ENCODE results near the gene PRKG1. TPM values are rescaled to one million over a fixed set of nuclear protein-coding genes. Genes with fewer than 3 reads are reported as not detected.
"Not testable (repeated sequence)": the region's sequence is repeated elsewhere in the genome, so short reads cannot be mapped to it uniquely, and the experiment has no call there.

The PRKG1 gene
- total RNA-seq, 1 donor from 2014 or later: 0.17 TPM

DNA sequence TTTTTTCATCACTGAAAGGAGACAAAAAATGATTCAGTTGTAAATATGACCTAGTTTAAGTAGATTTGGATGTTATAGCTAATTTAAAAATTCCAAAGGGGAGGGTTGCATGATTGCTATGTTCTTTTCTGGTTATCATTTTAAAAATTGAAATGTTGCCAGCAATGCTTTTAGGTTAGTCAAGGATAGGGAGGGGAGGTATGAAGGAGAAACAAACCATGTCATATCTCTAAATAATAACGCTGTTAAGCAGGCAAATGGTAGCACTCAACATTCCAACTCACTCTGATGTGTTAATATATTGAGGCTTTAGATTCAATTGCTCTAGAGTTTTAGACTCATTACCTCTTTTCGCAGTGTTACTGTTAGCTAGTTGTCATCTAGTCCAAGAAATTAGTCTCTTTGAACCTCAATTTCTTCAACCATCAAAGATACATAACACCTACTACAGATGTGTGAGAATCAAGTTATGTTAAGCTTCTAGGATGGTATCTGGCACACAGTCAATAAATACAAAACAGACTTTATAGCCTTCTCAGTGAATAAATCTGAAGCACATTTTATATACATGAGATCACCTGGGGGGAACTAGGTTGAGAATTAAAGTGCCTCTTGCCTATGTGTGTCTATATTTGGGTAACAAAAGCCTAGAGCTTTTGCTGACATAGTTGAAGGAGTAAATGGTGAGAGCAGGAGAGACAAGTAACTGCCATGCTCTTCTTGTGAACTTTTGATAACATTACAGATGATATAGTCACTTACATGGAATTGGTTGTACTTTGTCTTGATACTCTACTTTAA lies 500.2 kb downstream of the PRKG1 start:
- TF ChIP-seq, protein P1, sequence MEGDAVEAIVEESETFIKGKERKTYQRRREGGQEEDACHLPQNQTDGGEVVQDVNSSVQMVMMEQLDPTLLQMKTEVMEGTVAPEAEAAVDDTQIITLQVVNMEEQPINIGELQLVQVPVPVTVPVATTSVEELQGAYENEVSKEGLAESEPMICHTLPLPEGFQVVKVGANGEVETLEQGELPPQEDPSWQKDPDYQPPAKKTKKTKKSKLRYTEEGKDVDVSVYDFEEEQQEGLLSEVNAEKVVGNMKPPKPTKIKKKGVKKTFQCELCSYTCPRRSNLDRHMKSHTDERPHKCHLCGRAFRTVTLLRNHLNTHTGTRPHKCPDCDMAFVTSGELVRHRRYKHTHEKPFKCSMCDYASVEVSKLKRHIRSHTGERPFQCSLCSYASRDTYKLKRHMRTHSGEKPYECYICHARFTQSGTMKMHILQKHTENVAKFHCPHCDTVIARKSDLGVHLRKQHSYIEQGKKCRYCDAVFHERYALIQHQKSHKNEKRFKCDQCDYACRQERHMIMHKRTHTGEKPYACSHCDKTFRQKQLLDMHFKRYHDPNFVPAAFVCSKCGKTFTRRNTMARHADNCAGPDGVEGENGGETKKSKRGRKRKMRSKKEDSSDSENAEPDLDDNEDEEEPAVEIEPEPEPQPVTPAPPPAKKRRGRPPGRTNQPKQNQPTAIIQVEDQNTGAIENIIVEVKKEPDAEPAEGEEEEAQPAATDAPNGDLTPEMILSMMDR (conservative IDR thresholded peaks at IDR 0.05; ENCODE audit: low read depth, low read length): no peak
- DNase-seq (ENCODE audit: low read depth): no peak
- no peak overlapping the region for H3K4me3 ChIP-seq (ENCODE audit: low read depth, low read length)

GRCh38 chr10:51581196-51581595 lies 506.9 kb downstream of the PRKG1 start:
- H3K4me3 ChIP-seq (ENCODE audit: low read depth, low read length); DNase-seq (ENCODE audit: low read depth): not testable (repeated sequence)

- no peak overlapping the region for H3K4me3 ChIP-seq (ENCODE audit: low read depth, low read length)
- DNase-seq (ENCODE audit: low read depth): no peak
- TF ChIP-seq, protein P1 (conservative IDR thresholded peaks at IDR 0.05; ENCODE audit: low read depth, low read length): no peak
Observed at GRCh38 chr10:51583976-51584375, 509.7 kb downstream of the PRKG1 start.

DNA sequence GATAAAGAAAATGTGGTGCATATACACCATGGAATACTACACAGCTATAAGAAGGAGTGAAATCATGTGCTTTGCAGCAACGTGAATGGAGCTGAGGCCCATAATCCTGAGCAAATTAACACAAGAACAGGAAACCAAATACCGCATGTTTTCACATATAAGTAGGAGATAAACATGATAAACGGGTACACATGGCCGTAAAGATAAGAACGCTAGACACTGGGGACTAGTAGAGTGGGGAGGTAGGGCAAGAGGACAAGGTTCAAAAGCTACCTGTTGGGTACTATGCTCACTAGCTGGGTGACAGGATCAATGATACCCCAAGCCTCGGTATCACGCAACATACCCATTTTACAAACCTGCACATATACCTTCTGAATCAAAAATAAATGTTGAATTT lies 511.5 kb downstream of the PRKG1 start:
- TF ChIP-seq, protein P1 (conservative IDR thresholded peaks at IDR 0.05; ENCODE audit: low read depth, low read length): no peak
- H3K4me3 ChIP-seq (ENCODE audit: low read depth, low read length): no peak overlapping the region

DNA sequence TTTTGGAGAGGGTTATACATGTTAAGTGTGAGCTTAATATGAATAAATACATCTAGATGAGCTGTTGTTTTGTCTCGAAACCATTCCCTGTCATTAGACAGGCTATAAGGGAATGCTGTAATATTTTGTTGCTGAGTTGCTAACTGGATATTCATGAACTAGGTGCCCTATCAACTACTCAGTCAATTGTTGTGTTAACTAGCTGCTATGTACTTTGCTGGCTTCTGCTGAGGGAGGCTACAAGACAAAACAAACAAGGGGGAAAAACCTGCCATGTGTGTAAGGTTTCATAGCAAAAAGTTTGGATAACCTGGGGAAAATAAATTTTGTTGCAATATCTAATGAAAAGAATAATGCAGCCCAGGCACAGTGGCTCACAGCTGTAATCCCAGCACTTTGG lies 514.7 kb downstream of the PRKG1 start:
- no peak overlapping the region for H3K4me3 ChIP-seq (ENCODE audit: low read depth, low read length)
- DNase-seq (ENCODE audit: low read depth): no peak
- TF ChIP-seq, protein P1 (conservative IDR thresholded peaks at IDR 0.05; ENCODE audit: low read depth, low read length): no peak

More for the DNA sequence above, 511.5 kb downstream of the PRKG1 start:
- no peak for DNase-seq (ENCODE audit: low read depth)

DNA sequence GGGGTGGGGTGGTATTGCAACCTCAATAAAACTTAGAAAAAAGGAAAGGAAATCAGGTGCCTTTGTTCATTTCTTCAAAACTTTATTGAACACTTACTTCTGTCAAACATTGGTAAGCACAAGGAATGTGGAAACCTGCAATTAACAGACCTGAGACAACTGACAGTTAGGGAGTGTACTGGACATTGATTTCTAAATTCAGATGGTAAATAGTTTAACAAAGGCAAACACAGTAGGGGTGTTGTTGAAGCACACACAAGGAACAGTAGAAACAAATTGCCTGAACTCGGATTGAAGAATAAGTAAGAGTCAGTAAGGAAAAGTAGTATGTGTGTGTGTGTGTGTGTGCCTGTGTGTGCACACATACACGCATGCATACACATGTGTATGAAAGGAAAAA lies 516.5 kb downstream of the PRKG1 start:
- no peak overlapping the region for H3K4me3 ChIP-seq (ENCODE audit: low read depth, low read length)
- DNase-seq (ENCODE audit: low read depth): no peak
- TF ChIP-seq, protein P1 (conservative IDR thresholded peaks at IDR 0.05; ENCODE audit: low read depth, low read length): no peak

DNA sequence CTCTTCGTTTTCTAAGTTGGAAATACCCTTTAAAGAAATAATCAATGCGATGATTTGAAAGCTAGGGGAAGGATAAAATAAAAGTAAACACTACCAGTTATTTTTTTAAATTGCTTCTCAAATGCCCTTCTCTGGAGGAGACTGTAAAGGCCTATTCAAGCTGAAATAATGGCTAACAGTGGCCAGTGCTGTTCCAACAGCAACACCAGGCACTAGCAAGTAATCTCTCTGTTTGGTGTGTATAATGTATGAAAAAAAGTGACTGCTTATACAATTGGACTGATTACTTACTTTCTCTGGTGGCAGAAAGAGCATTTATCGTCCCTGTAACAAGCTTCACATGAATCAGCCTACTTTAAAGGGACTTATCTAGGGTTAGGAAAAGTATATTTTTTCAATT lies 522.4 kb downstream of the PRKG1 start:
- TF ChIP-seq, protein P1 (conservative IDR thresholded peaks at IDR 0.05; ENCODE audit: low read depth, low read length): no peak
- H3K4me3 ChIP-seq (ENCODE audit: low read depth, low read length): no peak overlapping the region
- no peak for DNase-seq (ENCODE audit: low read depth)

Data from epithelial cell of proximal tubule (primary cell).